PC-3 (cell line): Measurements from ENCODE around the gene GRIN1. TPM values are rescaled to one million over a fixed set of nuclear protein-coding genes. Genes with fewer than 3 reads are reported as not detected.

Experiments used
- ATAC-seq: fragments of 200-7000 bp; cut with Tn5 transposase; 2 replicates; pipeline ENCODE4 v1.9.1; 2020; ENCODE audit warnings: mild to moderate bottlenecking, moderate library complexity
- BruUV-seq: library from RNA; stranded (reverse); fragments of 400-500 nt; replicated peaks from 2 replicates; lab custom pipeline; 2021; lab: Mats Ljungman, UMichigan
- CTCF ChIA-PET: fragments of 300-600 bp; sonication (Branson Sonifier 250); formaldehyde crosslinking; loops from one replicate; lab custom pipeline; 2022; ENCODE audit warnings: antibody characterized with exemption; lab: Charles Lee
- POLR2A ChIA-PET: fragments of 300-600 bp; sonication (Branson Sonifier 250); formaldehyde crosslinking; loops from one replicate; lab custom pipeline; 2022; ENCODE audit warnings: antibody characterized with exemption; ENCODE audit not compliant: unreplicated experiment; lab: Charles Lee
- DNase-seq: peaks from one replicate; pipeline ENCODE4 v3.0.0-alpha.2; 2015
- H2AFZ ChIP-seq: fragments of 300-600 bp; sonication (generic); 2 replicates; pipeline ENCODE4 v1.6.0; 2016; ENCODE audit warnings: antibody characterized with exemption, low read length
- H3F3A ChIP-seq: fragments of 300-600 bp; sonication (generic); one replicate; pipeline ENCODE4 v1.6.0; 2017; ENCODE audit warnings: antibody characterized with exemption, low read length, control low read depth, mild to moderate bottlenecking; ENCODE audit not compliant: unreplicated experiment
- H3K27ac ChIP-seq: fragments of 300-600 bp; sonication (generic); 2 replicates; pipeline ENCODE4 v1.5.1; 2016; ENCODE audit warnings: mild to moderate bottlenecking, low read length
- H3K27me3 ChIP-seq: fragments of 300-600 bp; sonication (generic); 2 replicates; pipeline ENCODE4 v1.6.1; 2016; ENCODE audit warnings: low read length, mixed read lengths
- H3K36me3 ChIP-seq: fragments of 300-600 bp; sonication (generic); 2 replicates; pipeline ENCODE4 v1.6.1; 2016; ENCODE audit warnings: low read depth, mixed run types, low read length, mixed read lengths
- H3K4me1 ChIP-seq: fragments of 300-600 bp; sonication (generic); 2 replicates; pipeline ENCODE4 v1.5.1; 2016; ENCODE audit warnings: low read length; ENCODE audit not compliant: insufficient read depth
- H3K4me2 ChIP-seq: fragments of 300-600 bp; sonication (generic); 2 replicates; pipeline ENCODE4 v1.6.0; 2016; ENCODE audit warnings: low read length
- H3K4me3 ChIP-seq: fragments of 300-600 bp; sonication (generic); 2 replicates; pipeline ENCODE4 v1.5.1; 2016; ENCODE audit warnings: mild to moderate bottlenecking, low read length, mixed read lengths
- H3K79me2 ChIP-seq: fragments of 300-600 bp; sonication (generic); 2 replicates; pipeline ENCODE4 v1.6.1; 2017; ENCODE audit warnings: low read length, mixed read lengths
- H3K9ac ChIP-seq: fragments of 300-600 bp; sonication (generic); 2 replicates; pipeline ENCODE4 v1.6.0; 2016; ENCODE audit warnings: mild to moderate bottlenecking, low read length
- H3K9me2 ChIP-seq: fragments of 300-600 bp; sonication (generic); replicated peaks from 2 replicates; pipeline ENCODE4 v1.6.1; 2016; ENCODE audit warnings: mixed run types, low read length, mixed read lengths
- H3K9me3 ChIP-seq: fragments of 300-600 bp; sonication (generic); 2 replicates; pipeline ENCODE4 v1.6.1; 2016; ENCODE audit warnings: low read length, mixed read lengths
- H4K20me1 ChIP-seq: fragments of 300-600 bp; sonication (generic); 2 replicates; pipeline ENCODE4 v1.6.1; 2016; ENCODE audit warnings: low read length, mixed read lengths
- CTCF ChIP-seq: fragments of 300-600 bp; sonication (generic); conservative IDR thresholded peaks from 2 replicates; pipeline ENCODE4 v1.5.1; 2017; ENCODE audit warnings: antibody characterized with exemption, low read depth, mild to moderate bottlenecking, low read length
- EZH2 ChIP-seq: fragments of 300-600 bp; sonication (generic); IDR thresholded peaks from one replicate; pipeline ENCODE4 v1.6.1; 2017; ENCODE audit warnings: antibody characterized with exemption, mild to moderate bottlenecking, low read length; ENCODE audit not compliant: unreplicated experiment
- EZH2phosphoT487 ChIP-seq: fragments of 300-600 bp; sonication (generic); IDR thresholded peaks from 2 replicates; pipeline ENCODE4 v1.6.1; 2018; ENCODE audit warnings: mild to moderate bottlenecking, antibody characterized with exemption, low read length, borderline replicate concordance
- intact Hi-C: fragments of 100-400 bp; cut with micrococcal nuclease; formaldehyde crosslinking; loops from 2 replicates; pipeline ENCODE4 v1.9.0; 2023
- total RNA-seq: library from RNA; depleted of rRNA; stranded (reverse); fragments of >200 nt; gene quantifications from 2 replicates; pipeline ENCODE4 v1.2.3, GENCODE V29; 2014

The GRIN1 gene
- total RNA-seq, 1 experiment from 2014 or later: 0.11 TPM

- H3K9me3 ChIP-seq: no peaks in the 10 kb centered on the region
- H3K9me2 ChIP-seq: no peaks in the 10 kb centered on the region
- CTCF ChIA-PET: no interaction called here
- no TSS peak for BruUV-seq
- H3F3A ChIP-seq: no peaks in the 10 kb centered on the region
- H3K36me3 ChIP-seq: peaks cover 3% of the 10 kb centered on the region
- H3K79me2 ChIP-seq: no peaks in the 10 kb centered on the region
- intact Hi-C loops: no loop called here
- no peak overlapping the region for H3K27ac ChIP-seq
- no peak overlapping the region for H3K4me3 ChIP-seq
- H3K9ac ChIP-seq: no peak overlapping the region
- no peaks in the 10 kb centered on the region for H3K27me3 ChIP-seq
- TF ChIP-seq EZH2phosphoT487 (no peak), CTCF (0 out of 2 replicates have a peak, but pooled peaks have one; percentile 28)
- H4K20me1 ChIP-seq: no peaks in the 10 kb centered on the region
- H3K4me1 ChIP-seq: no peaks in the 10 kb centered on the region
- H2AFZ ChIP-seq: no peak overlapping the region
- no peak overlapping the region for H3K4me2 ChIP-seq
- DNase-seq: no peak
- ATAC-seq: no peak
- POLR2A ChIA-PET: no interaction called here
Measured at GRCh38 chr9:137095664-137096517, 43.1 kb upstream of the GRIN1 start.

GRCh38 chr9:137096785-137097546 lies 42.0 kb upstream of the GRIN1 start:
- H3K79me2 ChIP-seq: no peaks in the 10 kb centered on the region
- H3K4me1 ChIP-seq: no peaks in the 10 kb centered on the region
- H4K20me1 ChIP-seq: no peaks in the 10 kb centered on the region
- no peak overlapping the region for H3K4me3 ChIP-seq
- no peaks in the 10 kb centered on the region for H3F3A ChIP-seq
- ATAC-seq (no peak), DNase-seq (no peak)
- no peak overlapping the region for H3K9ac ChIP-seq
- H3K9me3 ChIP-seq: no peaks in the 10 kb centered on the region
- H3K9me2 ChIP-seq: no peaks in the 10 kb centered on the region
- H3K36me3 ChIP-seq: peaks cover 14% of the 10 kb centered on the region
- intact Hi-C loops: no loop called here
- TF ChIP-seq CTCF (no peak), EZH2 (no peak), EZH2phosphoT487 (no peak)
- no peak overlapping the region for H2AFZ ChIP-seq
- H3K27ac ChIP-seq: no peak overlapping the region
- H3K4me2 ChIP-seq: no peak overlapping the region
- POLR2A ChIA-PET: no interaction called here
- no peaks in the 10 kb centered on the region for H3K27me3 ChIP-seq
- CTCF ChIA-PET: no interaction called here
- BruUV-seq: no TSS peak
